Activated CD4-positive, alpha-beta T cell treated with anti-CD3 and anti-CD28 coated beads, Interleukin-2, Interleukin-6, amounts not matched to agents 100 ng/mL and 50 ng/mL, durations not matched to agents 16 hours and 8 hours (primary cell): Measurements from ENCODE around the gene ZNF778.

Source experiments
- DNase-seq: peaks from one replicate; pipeline ENCODE4 v3.0.0-alpha.2; 2020

Gene ZNF778

GRCh38 chr16:89278441-89279240 lies 61.1 kb downstream of the ZNF778 start:
- DNase-seq: no peak

GRCh38 chr16:89279666-89280481 lies 62.4 kb downstream of the ZNF778 start:
- DNase-seq: no peak

GRCh38 chr16:89280546-89281188 lies 63.2 kb downstream of the ZNF778 start:
- no peak for DNase-seq

GRCh38 chr16:89281189-89281577 lies 63.7 kb downstream of the ZNF778 start:
- DNase-seq: no peak

GRCh38 chr16:89281829-89282228 lies 64.3 kb downstream of the ZNF778 start:
- DNase-seq: no peak

- DNase-seq: no peak
Measured at GRCh38 chr16:89282523-89282922, 65.0 kb downstream of the ZNF778 start.

GRCh38 chr16:89283449-89283848 lies 65.9 kb downstream of the ZNF778 start:
- no peak for DNase-seq

GRCh38 chr16:89285381-89285780 lies 67.9 kb downstream of the ZNF778 start:
- no peak for DNase-seq

GRCh38 chr16:89286096-89286495 lies 68.6 kb downstream of the ZNF778 start:
- DNase-seq: no peak
